ENCODE measurements around the gene CD38.
"Not testable (repeated sequence)": the region's sequence is repeated elsewhere in the genome, so short reads cannot be mapped to it uniquely, and the experiment has no call there.

Gene CD38

GRCh38 chr4:15762460-15762859 is 15.7 kb upstream of the CD38 start:
- DNase-seq (ENCODE audit: low spot score), result not testable (repeated sequence)

GRCh38 chr4:15765391-15765790 is 12.7 kb upstream of the CD38 start:
- DNase-seq (ENCODE audit: low spot score), result no peak

GRCh38 chr4:15765910-15766697 is 12.0 kb upstream of the CD38 start:
- DNase-seq (ENCODE audit: low spot score), result no peak

GRCh38 chr4:15766821-15767220 is 11.3 kb upstream of the CD38 start:
- DNase-seq (ENCODE audit: low spot score), result no peak

- DNase-seq (ENCODE audit: low spot score), result no peak
These were observed 8.9 kb upstream of the CD38 start for GRCh38 chr4:15769202-15769601.

- no peak for DNase-seq (ENCODE audit: low spot score)
These were observed 6.7 kb upstream of the CD38 start for GRCh38 chr4:15771216-15772058.

GRCh38 chr4:15774020-15774420 is 4.1 kb upstream of the CD38 start:
- no peak for DNase-seq (ENCODE audit: low spot score)

GRCh38 chr4:15776871-15777648 is 1.1 kb upstream of the CD38 start:
- DNase-seq (ENCODE audit: low spot score), result no peak

GRCh38 chr4:15777697-15778288 is 335 bp upstream of the CD38 start:
- DNase-seq (ENCODE audit: low spot score), result no peak

GRCh38 chr4:15779306-15779705 is 1.2 kb downstream of the CD38 start:
- peak; percentile 91 for DNase-seq (ENCODE audit: low spot score)

GRCh38 chr4:15779809-15780208 is 1.7 kb downstream of the CD38 start:
- no peak for DNase-seq (ENCODE audit: low spot score)

GRCh38 chr4:15781427-15782095 is 3.4 kb downstream of the CD38 start:
- no peak for DNase-seq (ENCODE audit: low spot score)

GRCh38 chr4:15783676-15784075 is 5.5 kb downstream of the CD38 start:
- no peak for DNase-seq (ENCODE audit: low spot score)

GRCh38 chr4:15784959-15785634 is 7.0 kb downstream of the CD38 start:
- DNase-seq (ENCODE audit: low spot score), result no peak

GRCh38 chr4:15786743-15787142 is 8.6 kb downstream of the CD38 start:
- DNase-seq (ENCODE audit: low spot score), result no peak

GRCh38 chr4:15792974-15793373 is 14.8 kb downstream of the CD38 start:
- no peak for DNase-seq (ENCODE audit: low spot score)

GRCh38 chr4:15793506-15794363 is 15.6 kb downstream of the CD38 start:
- DNase-seq (ENCODE audit: low spot score), result no peak

- no peak for DNase-seq (ENCODE audit: low spot score)
These were observed 16.3 kb downstream of the CD38 start for GRCh38 chr4:15794426-15794825.

- DNase-seq (ENCODE audit: low spot score), result no peak
These were observed 16.8 kb downstream of the CD38 start for GRCh38 chr4:15794905-15795304.

- no peak for DNase-seq (ENCODE audit: low spot score)
These were observed 19.2 kb downstream of the CD38 start for GRCh38 chr4:15797320-15797719.
